NT2/D1 (cell line): Measurements from ENCODE around the gene NAPB.

Experiments used
- DNase-seq: peaks from one replicate; pipeline ENCODE4 v3.0.0-alpha.2; 2011; ENCODE audit warnings: low read depth, low spot score
- H3K27me3 ChIP-seq: 2 replicates; pipeline ENCODE4 v1.6.0; 2011; ENCODE audit warnings: mild to moderate bottlenecking; ENCODE audit not compliant: insufficient read length, insufficient read depth
- H3K36me3 ChIP-seq: 2 replicates; pipeline ENCODE4 v1.6.1; 2011; ENCODE audit warnings: mild to moderate bottlenecking, low read length, mixed read lengths; ENCODE audit not compliant: insufficient read depth, insufficient read length
- H3K4me1 ChIP-seq: 2 replicates; pipeline ENCODE4 v1.5.1; 2011; ENCODE audit not compliant: insufficient read depth, insufficient read length
- H3K4me3 ChIP-seq: 2 replicates; pipeline ENCODE4 v1.5.1; 2011; ENCODE audit warnings: low read depth; ENCODE audit not compliant: insufficient read length
- H3K9ac ChIP-seq: 2 replicates; pipeline ENCODE4 v1.6.0; 2011; ENCODE audit warnings: low read depth; ENCODE audit not compliant: insufficient read length
- H3K9me3 ChIP-seq: 2 replicates; pipeline ENCODE4 v1.5.1; 2011; ENCODE audit warnings: mild to moderate bottlenecking, low read length; ENCODE audit not compliant: insufficient read depth
- SUZ12 ChIP-seq: IDR thresholded peaks from 2 replicates; pipeline ENCODE4 v1.6.1; 2011; ENCODE audit not compliant: insufficient read length, insufficient read depth; ENCODE audit errors: extremely low read depth
- YY1 ChIP-seq: IDR thresholded peaks from 2 replicates; pipeline ENCODE4 v1.6.1; 2011; ENCODE audit not compliant: insufficient read length, insufficient read depth
- ZNF274 ChIP-seq: IDR thresholded peaks from 2 replicates; pipeline ENCODE4 v1.6.1; 2011; ENCODE audit warnings: mild to moderate bottlenecking, low read depth, low read length

NAPB gene

GRCh38 chr20:23410916-23411695 lies 10.2 kb downstream of the NAPB start:
- DNase-seq, result no peak
- Histone ChIP-seq H3K4me1 (no peaks in the 10 kb centered on the region), H3K4me3 (no peak overlapping the region), H3K9ac (no peak overlapping the region), H3K27me3 (no peaks in the 10 kb centered on the region), H3K36me3 (peaks cover 3% of the 10 kb centered on the region), H3K9me3 (no peaks in the 10 kb centered on the region)
- TF ChIP-seq ZNF274, result no peak
- TF ChIP-seq YY1, result no peak
- no peak for TF ChIP-seq SUZ12

GRCh38 chr20:23409800-23410199 lies 11.5 kb downstream of the NAPB start:
- H3K9ac ChIP-seq, result no peak overlapping the region
- DNase-seq, result no peak
- no peak for TF ChIP-seq SUZ12
- TF ChIP-seq ZNF274, result no peak
- TF ChIP-seq YY1, result no peak
- no peaks in the 10 kb centered on the region for H3K4me1 ChIP-seq
- H3K4me3 ChIP-seq, result no peak overlapping the region
- H3K27me3 ChIP-seq, result no peaks in the 10 kb centered on the region
- H3K9me3 ChIP-seq, result no peaks in the 10 kb centered on the region
- peaks cover 3% of the 10 kb centered on the region for H3K36me3 ChIP-seq

- no peaks in the 10 kb centered on the region for H3K27me3 ChIP-seq
- TF ChIP-seq ZNF274, result no peak
- no peak overlapping the region for H3K9ac ChIP-seq
- no peak overlapping the region for H3K4me3 ChIP-seq
- no peaks in the 10 kb centered on the region for H3K4me1 ChIP-seq
- H3K9me3 ChIP-seq, result no peaks in the 10 kb centered on the region
- H3K36me3 ChIP-seq, result peaks cover 3% of the 10 kb centered on the region
- no peak for DNase-seq
Measured at GRCh38 chr20:23408957-23409356, 12.3 kb downstream of the NAPB start.

- no peaks in the 10 kb centered on the region for H3K9me3 ChIP-seq
- TF ChIP-seq ZNF274, result no peak
- TF ChIP-seq SUZ12, result no peak
- TF ChIP-seq YY1, result no peak
- no peaks in the 10 kb centered on the region for H3K27me3 ChIP-seq
- H3K4me1 ChIP-seq, result no peaks in the 10 kb centered on the region
- H3K4me3 ChIP-seq, result no peak overlapping the region
- no peak overlapping the region for H3K9ac ChIP-seq
- peaks cover 3% of the 10 kb centered on the region for H3K36me3 ChIP-seq
- no peak for DNase-seq
Measured at GRCh38 chr20:23407781-23408464, 13.4 kb downstream of the NAPB start.

- TF ChIP-seq ZNF274 (no peak), YY1 (no peak), SUZ12 (no peak)
- H3K27me3 ChIP-seq, result no peaks in the 10 kb centered on the region
- DNase-seq, result no peak
- H3K9me3 ChIP-seq, result no peaks in the 10 kb centered on the region
- no peak overlapping the region for H3K4me3 ChIP-seq
- H3K4me1 ChIP-seq, result no peaks in the 10 kb centered on the region
- H3K36me3 ChIP-seq, result peaks cover 8% of the 10 kb centered on the region
- H3K9ac ChIP-seq, result no peak overlapping the region
Measured at GRCh38 chr20:23406880-23407279, 14.4 kb downstream of the NAPB start.

- H3K9ac ChIP-seq, result no peak overlapping the region
- no peak for DNase-seq
- no peak overlapping the region for H3K4me3 ChIP-seq
- no peaks in the 10 kb centered on the region for H3K9me3 ChIP-seq
- no peaks in the 10 kb centered on the region for H3K27me3 ChIP-seq
- H3K36me3 ChIP-seq, result peaks cover 17% of the 10 kb centered on the region
- no peaks in the 10 kb centered on the region for H3K4me1 ChIP-seq
- no peak for TF ChIP-seq SUZ12
- TF ChIP-seq ZNF274, result no peak
- no peak for TF ChIP-seq YY1
Measured at GRCh38 chr20:23404196-23404595, 17.1 kb downstream of the NAPB start.

GRCh38 chr20:23403751-23404150 lies 17.5 kb downstream of the NAPB start:
- H3K9ac ChIP-seq, result no peak overlapping the region
- H3K4me3 ChIP-seq, result no peak overlapping the region
- no peak for DNase-seq
- H3K27me3 ChIP-seq, result no peaks in the 10 kb centered on the region
- H3K9me3 ChIP-seq, result no peaks in the 10 kb centered on the region
- no peaks in the 10 kb centered on the region for H3K4me1 ChIP-seq
- TF ChIP-seq ZNF274 (no peak), SUZ12 (no peak), YY1 (no peak)
- peaks cover 20% of the 10 kb centered on the region for H3K36me3 ChIP-seq
